ENCODE results near the gene DACH1. TPM values are rescaled to one million over a fixed set of nuclear protein-coding genes. Genes with fewer than 3 reads are reported as not detected.

DACH1 gene
- total RNA-seq, 2 experiments from 2014 or later: not detected

DNA sequence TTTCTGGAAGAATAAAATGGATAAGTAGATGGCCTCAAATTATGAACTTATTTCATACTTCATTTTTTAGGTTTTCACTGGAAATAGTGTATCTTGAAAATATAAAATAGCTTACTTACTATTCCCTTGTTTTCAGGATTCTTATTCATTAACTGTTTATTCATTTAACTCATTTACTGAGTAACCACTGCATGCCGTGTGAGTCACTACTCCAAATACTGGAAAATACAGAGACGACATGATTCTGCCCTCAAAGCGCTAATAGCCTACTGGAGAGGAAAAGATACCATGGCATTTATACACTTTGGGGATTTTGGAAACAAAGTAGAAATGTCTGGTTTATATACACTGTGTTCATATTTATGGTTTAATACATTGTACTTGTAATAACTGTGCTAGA is 270.9 kb downstream of the DACH1 start:
- Mint-ChIP-seq H3K4me1 (ENCODE audit: low read depth) (no peaks in the 10 kb centered on the region), H3K27ac (no peak overlapping the region), H3K9me3 (no peaks in the 10 kb centered on the region), H3K4me3 (no peak overlapping the region), H3K36me3 (ENCODE audit: low read depth) (no peaks in the 10 kb centered on the region), H3K27me3 (ENCODE audit: low read depth) (no peaks in the 10 kb centered on the region)
- no peak for DNase-seq
- CTCF ChIA-PET: no interaction called here
- intact Hi-C loops (cut with micrococcal nuclease): no loop called here

GRCh38 chr13:71593566-71593965 is 273.4 kb downstream of the DACH1 start:
- no peak overlapping the region for H3K27ac Mint-ChIP-seq
- DNase-seq: no peak
- H3K4me3 Mint-ChIP-seq: no peak overlapping the region
- no peaks in the 10 kb centered on the region for H3K27me3 Mint-ChIP-seq (ENCODE audit: low read depth)
- no peaks in the 10 kb centered on the region for H3K4me1 Mint-ChIP-seq (ENCODE audit: low read depth)
- no peaks in the 10 kb centered on the region for H3K36me3 Mint-ChIP-seq (ENCODE audit: low read depth)
- H3K9me3 Mint-ChIP-seq: no peaks in the 10 kb centered on the region
- CTCF ChIA-PET: no interaction called here
- intact Hi-C loops (cut with micrococcal nuclease): no loop called here

GRCh38 chr13:71591374-71591773 is 275.6 kb downstream of the DACH1 start:
- CTCF ChIA-PET: no interaction called here
- H3K27ac Mint-ChIP-seq: no peak overlapping the region
- no peak for DNase-seq
- H3K36me3 Mint-ChIP-seq (ENCODE audit: low read depth): no peaks in the 10 kb centered on the region
- no peak overlapping the region for H3K4me3 Mint-ChIP-seq
- H3K27me3 Mint-ChIP-seq (ENCODE audit: low read depth): no peaks in the 10 kb centered on the region
- intact Hi-C loops (cut with micrococcal nuclease): no loop called here
- no peaks in the 10 kb centered on the region for H3K9me3 Mint-ChIP-seq
- H3K4me1 Mint-ChIP-seq (ENCODE audit: low read depth): no peaks in the 10 kb centered on the region

- Mint-ChIP-seq H3K4me1 (ENCODE audit: low read depth) (no peaks in the 10 kb centered on the region), H3K27me3 (ENCODE audit: low read depth) (no peaks in the 10 kb centered on the region), H3K27ac (no peak overlapping the region), H3K36me3 (ENCODE audit: low read depth) (no peaks in the 10 kb centered on the region), H3K9me3 (no peaks in the 10 kb centered on the region), H3K4me3 (no peak overlapping the region)
- CTCF ChIA-PET: no interaction called here
- intact Hi-C loops (cut with micrococcal nuclease): no loop called here
- no peak for DNase-seq
Measured at GRCh38 chr13:71590654-71591148, 276.3 kb downstream of the DACH1 start.

DNA sequence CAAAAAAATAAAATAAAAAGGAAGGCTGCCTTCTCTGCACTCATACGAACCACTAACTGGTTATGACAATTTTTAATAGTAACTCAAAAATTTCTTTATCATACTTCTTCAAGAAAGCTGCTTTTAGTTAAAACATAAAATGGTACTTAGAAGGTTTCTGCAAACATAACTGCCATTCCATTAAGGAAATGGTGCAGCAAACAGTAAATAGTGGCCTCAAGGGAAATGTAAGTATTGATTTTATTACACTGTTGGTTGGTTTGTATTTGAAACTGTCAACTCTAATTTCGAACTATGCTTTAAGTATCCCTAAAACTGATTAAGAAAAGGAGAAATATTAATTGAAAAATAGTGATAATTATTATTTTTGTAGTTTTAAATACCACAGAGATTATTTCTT is 278.0 kb downstream of the DACH1 start:
- Mint-ChIP-seq H3K27ac (no peak overlapping the region), H3K4me3 (no peak overlapping the region), H3K9me3 (no peaks in the 10 kb centered on the region), H3K36me3 (ENCODE audit: low read depth) (no peaks in the 10 kb centered on the region), H3K27me3 (ENCODE audit: low read depth) (no peaks in the 10 kb centered on the region), H3K4me1 (ENCODE audit: low read depth) (no peaks in the 10 kb centered on the region)
- CTCF ChIA-PET: interaction anchor here (0.6 kb wide), 1 partner anchor 59 kb away, joined by 3 read pairs; no protein-coding TSS in a partner anchor
- intact Hi-C loops (cut with micrococcal nuclease): no loop called here
- no peak for DNase-seq

DNA sequence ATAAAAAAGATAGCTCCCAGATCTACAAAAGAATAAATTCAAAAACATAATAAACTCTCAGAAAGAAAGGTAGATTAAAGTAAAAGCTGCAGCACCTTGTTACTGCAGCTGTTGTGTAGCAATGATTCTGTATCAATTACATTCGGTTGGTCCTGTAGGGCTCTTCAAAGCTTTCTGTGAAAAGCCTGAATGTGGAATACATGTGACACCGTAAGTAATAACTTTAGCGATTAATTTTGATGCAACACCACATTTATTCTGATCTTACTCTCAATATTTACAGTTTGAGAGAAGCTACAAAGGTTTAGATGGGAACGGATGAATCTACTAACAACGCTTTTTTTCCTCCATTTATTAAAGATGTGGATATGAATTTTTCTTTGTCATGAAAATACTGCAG is 279.2 kb downstream of the DACH1 start:
- Mint-ChIP-seq H3K36me3 (ENCODE audit: low read depth) (no peaks in the 10 kb centered on the region), H3K9me3 (no peaks in the 10 kb centered on the region), H3K4me3 (no peak overlapping the region), H3K27ac (no peak overlapping the region), H3K27me3 (ENCODE audit: low read depth) (no peaks in the 10 kb centered on the region), H3K4me1 (ENCODE audit: low read depth) (no peaks in the 10 kb centered on the region)
- no peak for DNase-seq
- intact Hi-C loops (cut with micrococcal nuclease): no loop called here
- CTCF ChIA-PET: no interaction called here

DNA sequence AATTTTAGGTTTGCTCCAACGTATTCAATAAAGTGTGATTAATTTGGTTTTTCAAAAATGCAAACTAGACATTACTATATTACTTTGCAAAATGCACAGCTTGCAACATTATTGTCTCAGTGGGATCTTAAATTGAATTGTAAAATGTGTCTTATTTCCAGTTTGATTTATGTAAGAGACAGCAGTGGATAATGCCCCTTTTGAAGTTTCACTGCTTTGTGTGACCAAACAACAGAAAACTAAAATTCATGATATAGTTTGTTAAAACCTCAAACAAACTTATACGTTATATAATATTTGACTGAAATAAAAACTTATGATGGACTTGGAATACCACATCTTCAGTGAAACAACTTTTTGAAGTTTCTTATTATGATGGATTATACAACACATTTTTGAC is 279.8 kb downstream of the DACH1 start:
- H3K4me1 Mint-ChIP-seq (ENCODE audit: low read depth): no peaks in the 10 kb centered on the region
- H3K27me3 Mint-ChIP-seq (ENCODE audit: low read depth): no peaks in the 10 kb centered on the region
- no peak overlapping the region for H3K4me3 Mint-ChIP-seq
- no peaks in the 10 kb centered on the region for H3K36me3 Mint-ChIP-seq (ENCODE audit: low read depth)
- H3K9me3 Mint-ChIP-seq: no peaks in the 10 kb centered on the region
- intact Hi-C loops (cut with micrococcal nuclease): no loop called here
- CTCF ChIA-PET: no interaction called here
- no peak for DNase-seq
- H3K27ac Mint-ChIP-seq: no peak overlapping the region

DNA sequence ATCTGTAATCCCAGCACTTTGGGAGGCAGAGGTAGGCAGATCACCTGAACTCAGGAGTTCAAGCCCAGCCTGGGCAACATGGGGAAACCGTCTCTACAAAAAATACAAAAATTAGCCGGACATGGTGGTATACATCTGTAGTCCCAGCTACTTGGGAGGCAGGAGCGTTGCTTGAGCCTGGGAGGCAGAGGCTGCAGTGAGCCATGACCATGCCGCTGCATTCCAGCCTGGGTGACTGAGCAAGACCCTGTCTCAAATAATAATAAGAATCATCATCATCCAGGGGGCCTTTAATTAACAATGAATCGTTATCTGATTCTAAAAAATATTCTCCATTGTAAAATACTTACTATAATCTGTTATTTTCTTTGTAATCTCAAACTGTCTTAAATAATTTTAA is 283.4 kb downstream of the DACH1 start:
- DNase-seq: no peak
- Mint-ChIP-seq H3K4me1 (ENCODE audit: low read depth) (no peaks in the 10 kb centered on the region), H3K27ac (no peak overlapping the region), H3K36me3 (ENCODE audit: low read depth) (no peaks in the 10 kb centered on the region), H3K27me3 (ENCODE audit: low read depth) (no peaks in the 10 kb centered on the region), H3K4me3 (no peak overlapping the region), H3K9me3 (no peaks in the 10 kb centered on the region)
- intact Hi-C loops (cut with micrococcal nuclease): no loop called here
- CTCF ChIA-PET: interaction anchor here (0.6 kb wide), 1 partner anchor 264 kb away, joined by 3 read pairs; no protein-coding TSS in a partner anchor

- CTCF ChIA-PET: no interaction called here
- DNase-seq: no peak
- H3K36me3 Mint-ChIP-seq (ENCODE audit: low read depth): no peaks in the 10 kb centered on the region
- H3K4me3 Mint-ChIP-seq: no peak overlapping the region
- no peaks in the 10 kb centered on the region for H3K27me3 Mint-ChIP-seq (ENCODE audit: low read depth)
- no peaks in the 10 kb centered on the region for H3K9me3 Mint-ChIP-seq
- H3K27ac Mint-ChIP-seq: no peak overlapping the region
- intact Hi-C loops (cut with micrococcal nuclease): no loop called here
- H3K4me1 Mint-ChIP-seq (ENCODE audit: low read depth): no peaks in the 10 kb centered on the region
Measured at GRCh38 chr13:71580614-71581013, 286.4 kb downstream of the DACH1 start.

- Mint-ChIP-seq H3K9me3 (no peaks in the 10 kb centered on the region), H3K27ac (no peak overlapping the region), H3K27me3 (ENCODE audit: low read depth) (no peaks in the 10 kb centered on the region), H3K4me3 (no peak overlapping the region), H3K4me1 (ENCODE audit: low read depth) (no peaks in the 10 kb centered on the region), H3K36me3 (ENCODE audit: low read depth) (no peaks in the 10 kb centered on the region)
- intact Hi-C loops (cut with micrococcal nuclease): no loop called here
- DNase-seq: no peak
- CTCF ChIA-PET: no interaction called here
Measured at GRCh38 chr13:71578048-71578447, 289.0 kb downstream of the DACH1 start.

DNA sequence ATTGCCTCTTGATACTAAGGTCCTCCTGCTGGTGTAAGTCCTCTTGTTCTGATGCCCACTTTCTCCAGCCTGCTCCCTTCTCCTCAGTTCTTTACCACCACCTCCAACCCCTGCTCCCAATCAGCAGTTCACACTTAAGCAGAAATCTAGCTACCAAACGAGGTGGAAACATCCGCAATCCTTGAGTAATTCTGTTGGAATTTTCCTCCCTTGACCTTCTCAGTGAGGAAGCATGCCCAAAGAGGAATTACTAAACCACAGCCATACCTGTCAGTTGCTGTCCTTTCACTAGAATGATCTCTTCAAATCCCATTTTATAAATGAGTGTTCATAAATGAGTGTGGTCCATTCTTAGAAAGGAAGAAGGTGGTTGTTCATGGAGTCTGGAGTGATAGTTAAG is 289.9 kb downstream of the DACH1 start:
- no peaks in the 10 kb centered on the region for H3K36me3 Mint-ChIP-seq (ENCODE audit: low read depth)
- no peak overlapping the region for H3K27ac Mint-ChIP-seq
- intact Hi-C loops (cut with micrococcal nuclease): no loop called here
- DNase-seq: no peak
- H3K9me3 Mint-ChIP-seq: no peaks in the 10 kb centered on the region
- no peaks in the 10 kb centered on the region for H3K27me3 Mint-ChIP-seq (ENCODE audit: low read depth)
- H3K4me1 Mint-ChIP-seq (ENCODE audit: low read depth): no peaks in the 10 kb centered on the region
- H3K4me3 Mint-ChIP-seq: no peak overlapping the region
- CTCF ChIA-PET: no interaction called here

GRCh38 chr13:71576571-71576970 is 290.4 kb downstream of the DACH1 start:
- intact Hi-C loops (cut with micrococcal nuclease): no loop called here
- H3K9me3 Mint-ChIP-seq: no peaks in the 10 kb centered on the region
- CTCF ChIA-PET: no interaction called here
- H3K36me3 Mint-ChIP-seq (ENCODE audit: low read depth): no peaks in the 10 kb centered on the region
- H3K4me3 Mint-ChIP-seq: no peak overlapping the region
- no peaks in the 10 kb centered on the region for H3K4me1 Mint-ChIP-seq (ENCODE audit: low read depth)
- no peak for DNase-seq
- H3K27me3 Mint-ChIP-seq (ENCODE audit: low read depth): no peaks in the 10 kb centered on the region
- H3K27ac Mint-ChIP-seq: no peak overlapping the region

DNA sequence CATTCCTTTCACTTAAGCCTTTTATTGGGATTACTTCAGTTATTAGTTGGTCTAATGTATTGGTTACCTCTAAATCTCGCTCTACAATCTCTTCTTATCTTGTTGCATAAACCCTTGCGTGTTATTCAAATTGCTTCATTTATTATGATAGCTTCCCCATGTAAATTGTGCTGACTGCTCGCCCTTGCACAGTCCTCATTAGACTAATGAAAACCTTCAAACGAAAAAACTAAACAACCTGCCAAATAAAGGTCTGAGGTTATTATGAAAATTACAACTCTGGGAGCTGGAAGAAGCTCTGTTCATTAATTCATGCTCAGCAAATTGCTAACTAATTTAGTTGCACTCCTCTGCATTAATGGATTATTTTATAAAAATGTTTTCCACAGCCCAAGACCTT is 320.1 kb downstream of the DACH1 start:
- no peaks in the 10 kb centered on the region for H3K27me3 Mint-ChIP-seq (ENCODE audit: low read depth)
- H3K9me3 Mint-ChIP-seq: no peaks in the 10 kb centered on the region
- CTCF ChIA-PET: no interaction called here
- H3K27ac Mint-ChIP-seq: no peak overlapping the region
- intact Hi-C loops (cut with micrococcal nuclease): no loop called here
- DNase-seq: no peak
- H3K4me3 Mint-ChIP-seq: no peak overlapping the region
- no peaks in the 10 kb centered on the region for H3K4me1 Mint-ChIP-seq (ENCODE audit: low read depth)
- no peaks in the 10 kb centered on the region for H3K36me3 Mint-ChIP-seq (ENCODE audit: low read depth)

GRCh38 chr13:71540098-71540497 is 326.9 kb downstream of the DACH1 start:
- H3K9me3 Mint-ChIP-seq: no peaks in the 10 kb centered on the region
- intact Hi-C loops (cut with micrococcal nuclease): no loop called here
- H3K36me3 Mint-ChIP-seq (ENCODE audit: low read depth): no peaks in the 10 kb centered on the region
- DNase-seq: no peak
- no peaks in the 10 kb centered on the region for H3K4me1 Mint-ChIP-seq (ENCODE audit: low read depth)
- no peaks in the 10 kb centered on the region for H3K27me3 Mint-ChIP-seq (ENCODE audit: low read depth)
- no peak overlapping the region for H3K27ac Mint-ChIP-seq
- H3K4me3 Mint-ChIP-seq: no peak overlapping the region
- CTCF ChIA-PET: no interaction called here

Measured in activated naive CD4-positive, alpha-beta T cell treated with anti-CD3 and anti-CD28 coated beads for 36 hours (primary cell).